ENCODE data around the gene KBTBD4. TPM values are rescaled to one million over a fixed set of nuclear protein-coding genes. Genes with fewer than 3 reads are reported as not detected.

KBTBD4 gene
- total and polyA plus RNA-seq, 2 of the 13 experiments (the other 11 are each of a cell fraction or from before 2014, with no cell fraction given): 8.5 to 12.8 TPM

GRCh38 chr11:47552566-47553405, 26.0 kb downstream of the KBTBD4 start, which contains the start of gene CELF1 (continued):
- TF ChIP-seq ZNF281 (CRISPR knock-in tag; IDR thresholded peaks at IDR 0.05; ENCODE audit: borderline replicate concordance): no peak
- peak; percentile 39; the same call in 1 of the 2 replicates for TF ChIP-seq FOXO1 (CRISPR knock-in tag; IDR thresholded peaks at IDR 0.05)
- TF ChIP-seq SALL1 (CRISPR knock-in tag; IDR thresholded peaks at IDR 0.05): peak; percentile 82
- no peak; the same call in 1 of the 2 replicates for TF ChIP-seq MEIS2 (CRISPR knock-in tag; IDR thresholded peaks at IDR 0.05)
- TF ChIP-seq KLF12 (CRISPR knock-in tag; IDR thresholded peaks at IDR 0.05; ENCODE audit: borderline replicate concordance): peak; percentile 65; the same call in 1 of the 2 replicates
- TF ChIP-seq RAD51 (IDR thresholded peaks at IDR 0.05; ENCODE audit: borderline replicate concordance): no peak
- TF ChIP-seq ZKSCAN8 (CRISPR knock-in tag; IDR thresholded peaks at IDR 0.05; ENCODE audit: borderline replicate concordance): 0 out of 2 replicates have a peak, but pooled peaks have one; percentile 37
- TF ChIP-seq ZBTB1 (CRISPR knock-in tag; IDR thresholded peaks at IDR 0.05; ENCODE audit: borderline replicate concordance): no peak
- TF ChIP-seq SRY (CRISPR knock-in tag; IDR thresholded peaks at IDR 0.05): 0 out of 2 replicates have a peak, but pooled peaks have one; percentile 26
- no peak for TF ChIP-seq ZKSCAN5 (CRISPR knock-in tag; IDR thresholded peaks at IDR 0.05)
- TF ChIP-seq DMAP1 (CRISPR knock-in tag; IDR thresholded peaks at IDR 0.05): peak; percentile 73
- TF ChIP-seq ZNF550 (CRISPR knock-in tag; IDR thresholded peaks at IDR 0.05; ENCODE audit: borderline replicate concordance): 0 out of 2 replicates have a peak, but pooled peaks have one; percentile 79
- TF ChIP-seq NRL (CRISPR knock-in tag; IDR thresholded peaks at IDR 0.05; ENCODE audit: borderline replicate concordance): peak; percentile 22; the same call in 1 of the 2 replicates
- TF ChIP-seq KDM5B (CRISPR knock-in tag; IDR thresholded peaks at IDR 0.05; ENCODE audit: borderline replicate concordance): peak; percentile 84
- TF ChIP-seq SUZ12 (IDR thresholded peaks at IDR 0.05; ENCODE audit: low read depth, low read length): no peak
- 0 out of 2 replicates have a peak, but pooled peaks have one; percentile 35 for TF ChIP-seq ZNF839 (CRISPR knock-in tag; IDR thresholded peaks at IDR 0.05; ENCODE audit: borderline replicate concordance)
- peak; percentile 16; the same call in 1 of the 2 replicates for TF ChIP-seq ZNF780A (CRISPR knock-in tag; IDR thresholded peaks at IDR 0.05)
- peak; percentile 79 for TF ChIP-seq ETV5 (CRISPR knock-in tag; IDR thresholded peaks at IDR 0.05; ENCODE audit: borderline replicate concordance)
- peak; percentile 98 for TF ChIP-seq YY1 (IDR thresholded peaks at IDR 0.05; ENCODE audit: insufficient read depth, insufficient replicate concordance, low read depth, low read length)
- peak; percentile 86 for TF ChIP-seq PTBP1 (IDR thresholded peaks at IDR 0.05; ENCODE audit: low read depth, low read length, poor library complexity, severe bottlenecking)
- TF ChIP-seq PHF21A (CRISPR knock-in tag; IDR thresholded peaks at IDR 0.05): no peak; the same call in 1 of the 2 replicates
- TF ChIP-seq ZNF75D (CRISPR knock-in tag; IDR thresholded peaks at IDR 0.05; ENCODE audit: borderline replicate concordance): no peak
- no peak for TF ChIP-seq RFX1 (IDR thresholded peaks at IDR 0.05)
- peak; percentile 52; the same call in 1 of the 2 replicates for TF ChIP-seq ESRRA (CRISPR knock-in tag; IDR thresholded peaks at IDR 0.05; ENCODE audit: low read depth)
- TF ChIP-seq ZBTB49 (CRISPR knock-in tag; IDR thresholded peaks at IDR 0.05; ENCODE audit: borderline replicate concordance): no peak
- no peak; the same call in 1 of the 2 replicates for TF ChIP-seq ZNF556 (CRISPR knock-in tag; IDR thresholded peaks at IDR 0.05; ENCODE audit: borderline replicate concordance)
